IPS DF 19.7 (cell line): ENCODE data around the gene DUSP1.

ENCODE experiments used
- DNase-seq: peaks from one replicate; pipeline ENCODE4 v3.0.0-alpha.2; 2013; ENCODE audit warnings: low read depth, low spot score

Gene DUSP1

DNA sequence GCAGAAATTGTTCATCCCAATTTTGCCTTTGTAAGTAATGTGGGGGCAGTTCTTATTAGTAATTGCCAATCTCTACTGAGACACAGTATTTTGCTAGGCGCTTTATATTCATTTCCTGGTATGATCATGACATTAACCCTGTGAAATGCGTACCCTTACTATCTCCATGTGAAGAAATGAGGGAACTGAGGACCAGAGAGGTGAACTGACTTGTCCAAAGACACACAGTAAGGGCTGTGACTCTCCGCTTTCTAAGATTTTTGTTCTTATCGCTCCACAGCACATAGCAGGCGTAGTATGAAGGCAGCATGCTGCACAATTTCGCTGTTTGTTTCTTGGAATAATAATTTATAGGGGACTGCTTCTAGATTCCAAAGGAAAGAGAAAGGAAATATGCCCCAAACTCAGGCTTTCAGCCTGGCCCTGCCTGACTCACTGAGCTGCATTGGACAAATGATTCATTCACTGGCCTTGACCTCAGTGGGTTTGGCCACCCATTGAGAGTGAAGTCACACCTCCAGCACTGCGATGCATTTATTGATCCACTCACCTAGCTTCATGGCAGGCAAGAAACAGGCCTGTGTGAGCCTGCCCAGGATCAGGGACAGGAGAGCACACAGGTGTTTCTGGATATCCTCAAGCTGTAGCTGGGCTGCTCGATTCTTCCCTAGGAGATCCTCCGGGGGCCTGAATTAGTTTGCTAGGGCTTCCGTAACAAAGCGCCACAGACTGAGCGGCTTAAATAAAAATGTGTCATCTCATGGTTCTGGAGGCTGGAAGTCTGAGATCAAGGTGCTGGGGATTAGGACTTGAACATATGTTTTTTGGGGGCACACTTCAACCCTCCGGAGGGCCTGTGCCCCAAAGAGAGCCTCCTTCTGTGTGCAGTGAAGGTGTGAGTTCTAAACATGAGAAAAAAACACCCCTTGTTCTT is 7.2 kb upstream of the DUSP1 start:
- DNase-seq, result no peak

DNA sequence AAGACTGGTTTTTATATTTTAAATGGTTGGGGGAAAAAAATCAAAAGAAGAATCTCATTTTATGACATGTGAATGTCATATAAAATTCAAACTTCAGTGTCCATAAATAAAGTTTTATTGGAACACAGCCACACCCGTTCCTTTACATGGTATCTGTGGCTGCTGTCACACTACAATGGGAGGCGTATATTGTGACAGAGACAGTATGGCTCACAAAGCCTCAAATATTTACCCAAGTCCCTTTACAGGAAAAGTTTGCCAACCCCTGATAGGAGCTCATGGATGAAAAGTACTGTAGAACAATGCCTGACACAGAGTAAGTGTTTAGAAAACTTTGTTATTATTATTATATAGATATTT is 5.2 kb upstream of the DUSP1 start:
- DNase-seq, result no peak

DNA sequence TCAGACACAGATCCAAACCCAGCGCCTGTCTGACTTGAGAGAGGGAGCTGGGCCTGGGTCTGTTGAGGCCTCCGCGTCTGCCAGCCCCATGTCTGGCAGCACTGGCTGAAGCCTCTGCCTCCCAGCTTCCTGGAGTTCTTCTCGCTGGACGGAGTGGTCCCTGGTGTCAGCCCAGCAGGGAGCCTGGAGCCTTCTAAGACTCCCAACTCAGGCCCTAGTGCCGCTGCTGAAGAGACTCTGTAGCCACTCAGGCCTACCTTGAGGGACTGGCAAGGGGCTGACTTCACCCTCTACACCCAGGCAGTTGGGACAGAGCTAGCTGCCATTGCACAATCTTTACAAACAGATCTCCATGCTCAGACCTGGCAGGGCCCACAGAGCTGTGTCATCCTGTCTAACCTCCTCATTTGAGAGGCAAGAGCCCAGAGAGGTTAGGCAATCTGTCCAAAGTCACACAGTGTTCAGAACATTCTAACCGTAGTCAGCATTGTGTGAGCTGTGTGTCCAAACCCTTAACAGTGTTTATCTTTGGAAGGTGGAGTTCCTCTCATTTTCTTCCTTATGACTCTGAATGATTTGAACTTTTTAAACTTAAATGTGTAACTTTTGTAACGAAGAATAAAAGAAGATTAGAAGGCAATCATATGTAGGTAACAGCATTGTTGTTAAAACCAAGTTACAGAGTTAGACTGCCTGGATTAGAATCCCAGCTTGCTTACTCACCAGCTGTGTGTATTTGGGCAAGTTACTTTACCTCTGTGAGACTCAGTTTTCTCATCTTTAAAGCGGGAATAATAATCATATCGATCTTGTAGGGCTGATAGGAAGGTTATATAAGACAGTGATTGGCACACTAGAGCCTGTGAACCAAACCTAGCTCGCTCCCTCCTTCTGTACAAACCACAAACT is 4.6 kb upstream of the DUSP1 start:
- no peak for DNase-seq

DNA sequence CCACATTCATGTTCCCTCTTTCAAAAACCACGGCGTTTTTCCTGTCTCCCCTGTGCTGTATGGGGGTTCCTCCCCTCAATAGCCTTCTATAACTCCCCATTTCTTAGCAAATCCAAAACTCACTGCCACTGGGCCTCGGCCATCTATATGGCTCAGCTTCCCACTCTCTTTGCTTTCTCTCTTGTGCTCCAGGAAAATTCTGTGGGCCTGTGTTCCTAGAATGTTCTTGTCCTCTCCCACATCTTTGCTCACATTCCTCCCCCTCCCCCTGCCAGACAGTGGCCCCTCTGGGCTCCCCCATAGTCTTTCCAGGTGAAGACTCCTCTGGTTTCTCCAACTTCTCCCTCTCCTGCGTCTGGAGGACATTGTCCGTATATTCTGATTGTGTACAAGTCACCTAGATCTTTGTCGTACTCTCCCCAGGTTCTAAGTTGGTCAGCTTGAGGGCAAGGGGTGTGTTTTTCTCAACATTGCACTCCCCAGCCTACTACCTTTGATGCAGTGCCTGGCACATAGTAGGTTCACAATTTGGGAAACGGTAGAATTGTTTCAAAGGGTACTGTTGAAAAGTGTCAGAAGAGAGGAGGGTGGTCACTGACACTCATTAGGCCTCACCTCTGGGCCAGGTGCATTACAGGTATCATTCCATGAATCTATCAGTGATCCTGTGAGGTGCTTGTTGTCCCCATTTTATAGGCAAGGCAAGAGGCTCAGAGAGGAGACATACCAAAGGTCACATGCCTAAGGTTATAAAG is 3.7 kb upstream of the DUSP1 start:
- no peak for DNase-seq

DNA sequence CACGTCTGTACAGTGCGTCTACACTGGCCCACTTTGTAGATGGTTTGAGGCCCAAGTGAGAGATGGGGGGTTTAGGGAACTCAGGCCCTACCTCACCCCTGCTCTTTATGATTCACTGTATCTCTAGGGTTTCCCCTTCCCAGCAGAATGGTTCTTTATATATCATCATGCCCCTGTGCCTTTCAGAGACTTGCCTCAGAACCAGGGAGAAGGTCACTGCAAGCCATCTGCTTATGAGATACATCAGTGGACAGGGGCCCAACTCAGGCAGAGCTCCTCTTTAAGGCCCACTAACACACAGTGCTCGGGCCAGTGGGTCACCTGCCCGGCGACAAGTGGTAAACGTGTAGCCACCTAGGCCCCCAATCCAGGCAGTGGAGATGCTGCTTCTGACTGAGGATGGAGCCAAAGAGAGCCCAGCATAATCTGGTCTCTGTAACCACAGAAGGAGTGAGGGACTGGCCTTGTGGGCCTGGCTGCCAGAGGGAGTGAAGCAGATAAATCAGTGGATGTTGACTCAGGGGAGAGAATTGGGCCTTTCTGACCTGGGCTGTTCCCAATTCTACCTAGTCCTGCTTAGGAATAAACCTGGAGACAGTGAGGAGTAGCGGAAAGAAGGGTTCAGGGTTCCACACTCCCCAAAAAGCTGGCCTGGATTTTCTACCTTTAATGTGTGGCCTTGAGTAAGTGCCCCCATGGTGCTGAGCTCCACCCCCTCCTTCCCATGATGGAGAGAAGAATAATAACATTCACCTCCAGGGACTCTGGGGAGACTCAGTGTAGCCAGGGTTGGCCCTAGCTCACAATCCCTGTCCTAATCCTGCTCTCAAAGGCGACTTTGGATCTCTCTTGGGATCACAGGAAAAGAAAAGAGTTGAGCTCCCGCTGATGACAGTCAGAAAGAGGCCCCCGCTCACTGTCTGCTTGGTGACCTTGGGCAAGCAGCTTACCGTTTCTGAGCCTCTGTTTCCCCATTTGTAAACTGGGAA is 2.8 kb upstream of the DUSP1 start:
- no peak for DNase-seq

DNA sequence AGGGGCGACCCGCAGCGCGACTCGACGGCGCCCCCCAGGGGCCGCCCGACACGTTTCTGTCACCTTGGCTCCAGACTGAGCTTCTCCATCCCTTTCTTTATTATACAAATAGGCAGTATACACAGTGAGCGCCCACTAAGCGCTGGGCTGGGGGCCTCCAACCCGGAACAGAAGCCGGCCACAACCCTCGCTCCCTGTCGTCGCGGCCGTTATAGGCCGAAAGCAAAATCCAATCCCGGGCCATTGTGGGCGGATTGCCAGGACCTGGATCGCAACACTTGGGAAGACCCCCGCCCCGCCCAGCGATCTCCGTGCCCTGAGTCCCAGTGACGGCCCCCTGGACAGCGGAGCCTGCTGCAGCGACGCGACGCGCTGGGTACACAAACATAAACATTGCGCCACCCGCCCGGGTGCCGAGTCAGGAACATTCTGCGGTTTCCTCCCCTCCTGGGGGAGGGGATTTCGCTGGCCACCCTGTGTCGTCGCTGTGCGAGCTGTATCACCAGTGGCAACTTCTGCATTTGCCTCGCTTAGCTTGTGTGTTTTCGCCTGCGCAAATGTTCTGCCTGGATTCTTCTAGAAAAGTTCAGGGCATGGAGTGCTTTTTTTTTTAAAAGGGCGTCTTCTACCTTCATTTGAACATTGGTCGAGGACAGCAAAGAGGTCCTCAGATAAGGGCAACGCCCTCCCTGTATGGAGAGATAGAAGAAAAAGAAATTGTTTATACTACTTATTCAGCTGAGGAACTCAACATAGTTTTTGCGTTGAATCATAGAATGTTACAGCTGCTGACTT is 1.3 kb upstream of the DUSP1 start:
- no peak for DNase-seq

DNA sequence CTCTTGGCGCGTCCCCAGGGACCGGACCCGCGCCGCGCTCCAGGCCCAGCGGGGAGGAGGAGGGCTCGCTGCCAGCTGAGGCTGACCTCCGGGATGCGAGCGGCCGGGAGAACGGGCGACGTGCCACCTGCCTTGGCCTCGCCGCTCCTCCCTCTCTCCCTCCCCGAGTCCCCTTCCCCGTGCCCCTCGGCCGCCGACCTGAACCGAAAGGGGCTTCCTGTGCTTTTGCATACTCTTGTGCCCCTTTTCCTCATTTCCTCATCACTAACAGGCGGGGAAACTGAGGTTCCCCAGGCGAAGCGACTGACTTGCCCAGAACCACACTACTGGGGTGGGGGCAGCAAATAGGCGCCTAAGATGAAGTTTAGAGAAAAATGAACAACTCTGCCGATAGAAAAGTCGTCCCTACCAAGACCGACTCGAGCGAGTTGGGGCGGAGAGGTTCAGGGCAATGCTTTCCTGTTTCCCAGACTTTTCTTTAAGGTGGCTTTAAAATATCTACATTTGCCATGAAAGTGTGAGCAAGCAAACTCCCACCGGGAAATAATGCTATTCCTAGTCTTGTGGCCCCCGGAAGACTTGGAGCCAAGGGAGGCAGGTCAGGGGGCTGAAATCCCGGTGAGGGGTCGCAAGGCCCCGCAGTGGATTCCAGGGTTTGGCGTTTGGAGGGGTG is 580 bp upstream of the DUSP1 start:
- DNase-seq, result no peak

DNA sequence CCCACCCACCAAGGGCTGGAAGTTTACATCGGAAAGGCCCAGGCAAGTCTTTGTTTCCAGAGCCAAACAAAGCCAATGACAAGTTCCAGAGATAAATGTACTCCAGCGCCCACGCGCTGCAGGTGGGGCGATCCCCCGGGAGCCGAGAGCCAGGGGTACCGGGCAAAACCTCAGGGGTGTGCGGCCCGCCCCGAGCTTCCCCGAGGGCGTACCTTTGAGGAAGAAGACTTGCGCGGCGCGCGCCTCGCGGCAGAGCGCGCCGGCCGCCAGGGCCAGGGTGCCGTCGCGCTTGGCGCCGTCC is 671 bp downstream of the DUSP1 start:
- DNase-seq, result no peak

DNA sequence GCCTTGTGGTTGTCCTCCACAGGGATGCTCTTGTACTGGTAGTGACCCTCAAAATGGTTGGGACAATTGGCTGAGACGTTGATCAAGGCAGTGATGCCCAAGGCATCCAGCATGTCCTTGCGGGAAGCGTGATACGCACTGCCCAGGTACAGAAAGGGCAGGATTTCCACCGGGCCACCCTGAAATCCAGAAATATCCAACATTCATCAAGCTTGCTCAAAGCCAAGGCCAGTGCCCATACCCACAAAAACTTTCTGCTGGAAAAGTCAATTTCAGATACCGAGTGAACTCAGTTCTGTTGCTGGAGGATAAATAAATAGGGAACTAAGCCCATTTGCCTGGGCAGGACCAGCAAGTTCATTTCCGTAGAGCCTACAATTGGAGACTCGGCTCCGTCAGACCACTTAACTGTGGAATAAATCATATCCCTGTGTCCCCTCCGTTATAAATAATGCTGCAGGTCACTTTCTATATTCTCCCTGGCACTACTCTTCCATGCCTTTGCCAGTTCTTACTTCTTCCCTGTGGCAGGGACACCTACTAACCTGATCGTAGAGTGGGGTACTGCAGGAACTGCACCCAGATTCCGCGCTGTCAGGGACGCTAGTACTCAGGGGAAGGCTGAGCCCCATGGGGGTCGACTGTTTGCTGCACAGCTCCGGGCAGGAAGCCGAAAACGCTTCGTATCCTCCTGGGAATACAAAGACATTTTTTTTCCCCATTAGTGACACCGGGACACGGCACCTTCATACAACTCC is 1.2 kb downstream of the DUSP1 start:
- DNase-seq, result no peak

DNA sequence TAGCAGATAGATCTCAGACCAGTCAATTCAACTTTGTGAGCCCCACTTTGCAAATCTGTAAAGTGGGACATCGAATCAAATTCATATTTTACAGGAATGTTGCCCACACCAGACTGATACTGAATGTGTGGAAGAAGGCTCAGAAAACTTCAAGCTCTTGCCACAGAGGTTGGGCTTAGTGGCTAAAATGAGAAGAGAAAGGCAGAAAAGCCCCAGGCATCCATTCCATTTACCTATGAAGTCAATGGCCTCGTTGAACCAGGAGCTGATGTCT is 1.7 kb downstream of the DUSP1 start:
- DNase-seq, result no peak

DNA sequence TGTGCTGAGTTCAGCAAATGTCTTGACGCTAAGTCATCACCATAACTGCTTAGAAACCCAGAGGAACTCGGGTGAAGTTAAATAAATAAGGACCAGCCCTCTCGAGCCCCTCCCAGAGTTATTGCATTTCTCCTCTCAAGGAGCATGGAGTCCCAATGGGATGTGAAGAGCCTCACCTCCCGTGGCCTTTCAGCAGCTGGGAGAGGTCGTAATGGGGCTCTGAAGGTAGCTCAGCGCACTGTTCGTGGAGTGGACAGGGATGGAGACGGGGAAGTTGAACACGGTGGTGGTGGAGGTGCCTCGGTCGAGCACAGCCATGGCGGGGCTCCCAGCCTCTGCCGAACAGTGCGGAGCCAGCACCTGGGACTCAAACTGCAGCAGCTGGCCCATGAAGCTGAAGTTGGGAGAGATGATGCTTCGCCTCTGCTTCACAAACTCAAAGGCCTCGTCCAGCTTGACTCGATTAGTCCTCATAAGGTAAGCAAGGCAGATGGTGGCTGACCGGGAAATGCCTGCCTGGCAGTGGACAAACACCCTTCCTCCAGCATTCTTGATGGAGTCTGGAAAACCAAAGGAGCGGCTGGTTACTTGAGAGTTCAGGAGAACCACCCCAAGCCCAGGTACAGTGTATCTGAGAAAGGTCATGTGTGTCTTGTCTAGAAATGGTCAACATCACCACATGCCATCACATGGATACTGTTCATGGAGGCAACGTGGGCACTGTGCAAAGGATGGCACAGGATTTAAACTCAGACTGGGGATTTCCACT is 2.2 kb downstream of the DUSP1 start:
- DNase-seq, result no peak

DNA sequence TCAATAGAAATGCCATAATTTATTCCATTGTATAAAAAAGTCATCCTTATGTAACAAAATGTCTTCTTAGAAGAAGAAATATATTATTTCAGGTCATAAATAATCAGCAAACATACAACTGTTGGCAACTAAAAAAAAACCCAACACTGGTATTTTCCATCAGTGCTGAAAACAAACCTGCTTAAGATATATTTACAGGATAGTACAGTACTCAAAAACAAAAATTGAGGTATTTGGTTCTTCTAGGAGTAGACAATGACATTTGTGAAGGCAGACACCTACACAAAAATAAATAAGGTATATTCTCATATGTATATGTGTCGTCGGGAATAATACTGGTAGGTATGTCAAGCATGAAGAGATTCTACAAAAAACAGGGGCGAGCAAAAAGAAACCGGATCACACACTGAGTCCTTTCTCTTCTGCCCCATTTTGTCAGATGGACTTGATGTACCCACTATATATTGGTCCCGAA is 2.9 kb downstream of the DUSP1 start:
- DNase-seq, result no peak

DNA sequence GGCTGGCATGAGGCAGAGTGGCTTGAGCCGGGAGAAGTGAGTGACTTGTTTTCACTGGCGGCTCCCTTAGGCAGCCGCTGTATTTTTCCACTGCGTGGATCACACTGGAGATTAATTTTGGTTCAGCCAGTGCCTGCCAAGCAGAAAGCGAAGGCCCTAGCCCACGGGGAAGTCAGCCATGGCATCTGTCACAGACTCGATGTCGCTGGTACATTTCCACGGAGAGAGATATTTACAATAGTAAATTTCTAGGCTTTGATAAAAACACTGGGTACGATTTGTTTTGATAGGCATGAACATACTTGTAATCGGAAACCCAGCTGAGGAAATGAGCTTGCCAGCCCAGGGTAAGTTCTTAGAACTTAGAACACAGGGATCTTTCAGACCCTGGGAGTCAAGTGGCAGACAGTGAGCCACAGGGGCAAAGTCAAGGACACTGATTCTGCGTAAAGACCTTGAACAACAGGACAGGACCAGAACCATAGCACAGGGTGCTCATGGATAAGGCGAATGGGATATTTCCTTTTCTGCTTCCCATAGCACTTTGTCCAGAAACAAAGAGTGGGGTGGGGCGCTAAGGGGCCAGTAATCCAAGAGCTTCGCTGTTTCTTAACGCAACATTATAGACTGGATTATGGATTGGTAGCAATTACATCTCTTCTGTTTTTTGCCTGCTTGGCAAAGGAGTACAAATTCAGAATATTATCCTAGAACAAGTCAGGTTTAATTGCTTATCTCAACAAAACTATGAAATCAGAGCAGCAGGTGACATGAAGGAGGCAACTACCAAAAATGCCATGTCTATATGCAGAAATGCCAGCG is 4.5 kb downstream of the DUSP1 start:
- DNase-seq, result no peak

DNA sequence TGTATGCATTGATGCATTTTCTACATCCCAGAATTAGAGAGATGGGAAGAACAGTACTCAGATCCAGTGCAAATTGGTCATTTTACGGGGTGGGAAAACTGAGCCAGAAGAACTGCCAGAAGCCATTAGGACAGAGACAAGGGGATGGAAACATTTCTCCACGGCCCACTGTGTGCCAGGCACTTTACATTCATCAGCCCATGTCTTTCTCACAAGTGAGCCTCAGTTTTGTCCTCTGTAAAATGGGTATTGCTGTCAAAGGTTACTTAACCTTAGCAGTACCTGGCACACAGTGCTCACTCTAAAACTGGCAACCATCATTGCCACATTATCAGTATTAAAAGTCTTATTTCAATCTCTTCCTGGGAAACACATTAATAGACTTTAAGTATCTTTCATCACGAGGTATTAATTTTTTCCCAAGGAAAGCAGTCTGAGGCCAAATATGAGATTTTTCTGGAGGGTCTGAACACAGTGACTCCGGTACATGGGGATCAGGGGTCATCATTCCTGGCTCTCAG is 5.2 kb downstream of the DUSP1 start:
- DNase-seq, result no peak

DNA sequence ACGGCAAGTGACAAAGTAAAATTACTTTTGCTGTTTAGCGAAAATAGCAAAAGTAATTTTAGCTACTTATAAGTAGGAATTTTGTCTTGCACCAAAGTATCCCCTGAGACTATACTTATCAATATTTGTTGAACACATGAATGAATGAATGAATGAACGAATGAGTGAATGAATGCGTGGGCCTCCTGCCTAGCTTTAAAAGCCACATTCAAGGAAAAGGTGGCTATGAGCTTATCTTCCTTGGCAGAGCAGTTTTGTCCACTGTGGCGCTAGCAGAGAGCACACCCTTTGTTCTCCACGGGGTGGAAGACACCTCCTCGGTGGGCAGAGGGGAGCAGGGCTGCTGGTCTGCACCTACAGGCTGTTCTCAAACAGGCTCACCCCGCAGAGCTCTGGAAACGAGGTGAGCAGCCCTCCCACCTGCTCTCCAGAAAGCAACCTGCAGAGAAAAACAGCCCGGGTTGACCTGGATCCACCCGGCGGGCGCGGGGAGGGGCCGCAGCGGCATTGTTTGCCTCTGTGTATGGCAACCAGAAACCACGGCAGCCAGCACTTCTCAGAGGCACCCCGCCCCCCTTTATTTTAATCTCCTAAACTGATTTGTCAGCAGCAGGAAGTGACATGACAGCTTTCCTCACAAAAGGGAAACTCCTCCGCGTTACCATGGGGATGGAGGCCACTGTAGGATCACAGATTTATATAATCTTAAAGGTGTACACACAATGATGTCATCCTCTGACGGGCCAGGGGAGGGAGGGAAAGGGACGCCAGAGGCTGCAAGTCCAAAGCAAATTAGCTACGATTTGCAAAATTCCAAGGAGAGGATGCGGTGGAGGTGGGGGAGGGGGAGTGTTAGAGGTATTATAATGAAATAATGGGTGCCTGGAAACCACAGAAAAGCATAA is 5.9 kb downstream of the DUSP1 start:
- peak; percentile 86 for DNase-seq

DNA sequence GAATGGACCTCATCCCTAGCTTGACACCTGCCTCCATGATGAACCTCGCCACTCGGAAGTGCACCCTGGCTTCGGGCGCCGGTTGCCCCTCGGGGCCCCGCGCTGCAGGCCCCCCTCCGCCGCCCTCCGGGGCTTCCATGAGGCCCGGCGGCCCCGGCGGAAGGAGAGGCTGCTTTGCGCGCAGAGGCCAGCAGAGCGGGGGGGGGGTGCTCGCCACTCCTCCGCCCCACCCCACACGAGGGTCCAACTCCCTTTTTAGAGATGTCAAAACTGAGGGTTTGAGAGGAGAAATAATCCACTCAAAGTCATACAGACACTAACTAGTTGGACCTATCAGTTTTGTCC is 7.9 kb downstream of the DUSP1 start:
- no peak for DNase-seq
